GM19463 (cell line): Measurements from ENCODE around the gene SMIM29.

Experiments used
- ATAC-seq: cut with Tn5 transposase; IDR thresholded peaks from one replicate; pipeline ENCODE4 v1.9.1; 2021; ENCODE audit warnings: mild to moderate bottlenecking, moderate library complexity; ENCODE audit not compliant: unreplicated experiment

The SMIM29 gene

DNA sequence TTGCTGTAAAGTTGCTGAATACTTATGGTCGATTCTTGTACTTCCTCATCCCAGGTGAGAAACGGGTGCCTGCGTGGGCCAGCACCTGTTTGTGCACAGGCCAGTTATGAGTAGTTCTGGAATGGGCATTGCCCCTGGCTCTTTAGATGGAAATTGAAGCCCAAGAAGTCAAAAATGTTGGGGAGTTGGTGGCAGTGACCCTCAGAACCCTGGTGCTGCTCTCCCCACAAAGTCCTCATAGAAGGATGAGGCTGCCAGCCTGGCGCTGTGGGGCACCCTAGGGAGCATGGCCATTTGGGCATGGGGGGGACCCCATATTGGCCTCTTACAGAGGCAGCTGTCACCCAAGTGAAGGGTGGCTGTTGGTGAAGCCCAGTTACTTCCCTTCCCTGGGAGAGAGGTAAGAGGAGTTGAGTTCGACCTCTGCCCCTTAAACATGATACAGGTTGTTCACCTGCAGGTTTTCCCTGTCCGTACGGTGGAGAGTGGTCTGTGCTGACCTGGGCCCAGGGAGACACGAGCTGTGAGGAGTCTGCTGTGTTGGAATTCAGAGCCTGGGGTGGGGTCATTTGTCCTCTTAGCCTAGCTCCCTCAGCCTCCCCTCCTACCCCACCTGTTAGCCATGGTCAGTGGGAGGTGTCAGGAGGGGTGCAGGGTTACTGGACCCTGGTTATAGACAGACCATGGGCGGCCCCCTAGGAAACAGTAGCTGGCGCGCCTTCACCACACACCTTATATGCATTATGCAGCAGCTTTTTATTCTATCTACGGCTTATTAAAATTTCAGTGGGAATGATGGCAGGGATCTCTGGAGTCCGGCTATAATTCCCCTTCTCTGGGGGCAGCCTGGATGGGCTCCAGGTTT, 7.2 kb downstream of the SMIM29 start:
- no peak for ATAC-seq

DNA sequence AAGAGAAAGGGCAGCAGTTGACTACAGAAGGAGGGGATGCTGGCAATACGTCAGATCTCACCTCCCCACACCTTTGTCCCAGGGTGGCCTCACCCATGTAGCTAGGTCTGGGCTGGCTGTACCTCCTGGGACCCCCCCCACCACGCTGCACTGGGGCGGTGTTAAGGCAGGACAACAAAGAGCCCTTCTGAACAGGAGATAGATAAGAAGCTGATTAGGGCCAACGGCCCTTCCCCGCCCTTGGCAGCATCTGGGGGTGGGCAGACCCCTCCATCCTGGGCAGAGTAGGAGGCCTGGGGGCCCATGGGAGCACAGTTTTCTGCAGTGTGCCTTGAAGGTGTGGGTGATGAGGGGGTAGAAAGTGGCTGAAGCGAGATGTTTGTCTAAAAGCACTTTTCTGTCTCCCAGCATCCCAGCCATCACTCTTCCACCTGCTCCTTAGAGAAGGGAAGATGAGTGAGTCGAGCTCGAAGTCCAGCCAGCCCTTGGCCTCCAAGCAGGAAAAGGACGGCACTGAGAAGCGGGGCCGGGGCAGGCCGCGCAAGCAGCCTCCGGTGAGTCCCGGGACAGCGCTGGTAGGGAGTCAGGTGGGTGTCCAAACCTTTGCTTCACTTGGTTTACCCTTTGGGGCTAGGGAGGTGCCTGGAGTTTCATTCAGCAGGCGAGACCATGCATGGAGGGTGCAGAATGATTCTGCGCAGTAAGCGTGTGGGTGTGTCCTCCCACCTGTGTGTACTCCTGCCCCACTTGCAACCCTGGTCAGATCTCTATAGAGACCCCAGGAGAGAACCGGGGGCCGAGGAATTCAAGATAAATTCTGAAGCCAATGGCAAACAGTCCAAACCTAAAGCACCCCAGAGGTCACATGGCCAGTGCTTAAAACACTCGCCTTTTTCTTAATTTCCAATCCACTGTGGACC, 8.2 kb downstream of the SMIM29 start:
- ATAC-seq: no peak

DNA sequence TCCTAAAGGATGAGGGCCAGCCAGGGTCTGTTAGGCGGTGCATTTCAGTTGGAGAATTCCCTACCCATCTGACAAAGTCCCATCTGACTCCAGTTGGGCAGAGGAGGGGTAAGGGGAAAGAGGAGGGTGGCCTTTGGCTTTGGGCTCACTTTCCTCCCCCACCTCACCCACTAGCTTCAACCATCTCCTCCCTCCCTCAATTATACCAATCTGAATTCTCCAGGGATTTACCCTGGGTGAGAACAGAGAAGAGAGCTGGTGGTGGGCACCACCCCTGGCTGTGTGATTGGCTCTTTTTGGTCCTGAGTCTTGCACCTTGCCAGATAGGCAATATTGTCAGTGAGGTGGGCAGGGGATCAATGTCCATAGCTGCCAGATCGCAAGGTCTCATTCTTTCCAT, 8.9 kb downstream of the SMIM29 start:
- ATAC-seq: no peak

DNA sequence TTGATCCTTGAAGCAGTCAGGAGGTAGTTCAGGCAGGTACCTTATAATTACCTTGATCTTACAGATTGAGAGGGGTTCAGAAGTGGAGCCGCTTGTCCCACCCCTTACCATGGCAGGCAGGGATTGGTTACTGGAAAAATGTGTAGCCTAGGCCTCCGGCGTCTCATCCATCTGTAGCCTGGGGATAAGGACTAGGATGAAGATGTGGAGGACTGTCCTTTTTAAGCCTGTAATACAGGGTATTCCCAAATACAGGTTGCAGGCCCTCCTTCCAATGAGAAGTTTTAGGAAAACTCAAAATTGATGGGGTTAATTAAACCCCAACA, 9.3 kb downstream of the SMIM29 start:
- no peak for ATAC-seq

DNA sequence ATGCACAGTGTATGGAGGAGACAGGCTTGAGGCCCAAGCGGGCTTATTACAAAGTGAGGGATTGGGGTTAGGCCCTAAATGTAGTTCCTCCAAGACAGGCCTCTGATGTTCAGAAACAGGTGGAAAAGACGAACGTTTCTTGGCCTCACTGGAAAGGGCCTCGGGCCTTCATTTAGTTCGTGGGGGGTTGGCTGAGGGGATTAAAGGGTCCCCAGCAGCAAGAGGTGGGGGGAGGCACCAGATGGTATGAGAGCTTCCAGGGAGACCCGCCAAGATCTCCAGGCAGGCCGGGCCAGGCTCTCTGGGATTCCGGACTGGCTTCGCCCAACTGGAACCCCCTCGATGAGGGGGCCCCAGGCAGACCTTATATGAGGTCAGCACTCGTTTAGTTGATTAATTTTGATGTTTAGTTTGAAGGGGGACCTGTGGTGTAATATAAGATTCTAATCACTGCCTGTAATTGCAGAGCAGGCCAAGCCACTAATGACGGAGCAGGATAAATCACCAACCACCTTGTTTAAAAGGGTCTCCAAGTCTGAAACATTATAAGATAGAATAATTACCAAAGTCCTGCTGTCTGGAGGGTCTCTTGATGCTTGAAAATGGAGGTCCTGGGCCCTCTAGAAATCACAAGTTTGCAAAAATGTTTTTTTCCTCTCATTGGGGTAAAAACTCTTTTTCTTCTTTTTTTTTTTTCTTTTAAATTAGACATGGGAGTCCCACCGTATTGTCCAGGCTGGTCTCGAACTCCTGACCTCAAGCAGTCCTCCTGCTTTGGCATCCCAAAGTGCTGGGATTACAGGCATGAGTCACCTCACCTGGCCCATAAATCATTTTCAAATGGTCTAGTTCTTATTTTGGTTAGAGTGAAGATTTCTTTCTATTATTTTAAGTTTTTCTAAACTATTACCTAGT, 10.0 kb downstream of the SMIM29 start:
- no peak for ATAC-seq

DNA sequence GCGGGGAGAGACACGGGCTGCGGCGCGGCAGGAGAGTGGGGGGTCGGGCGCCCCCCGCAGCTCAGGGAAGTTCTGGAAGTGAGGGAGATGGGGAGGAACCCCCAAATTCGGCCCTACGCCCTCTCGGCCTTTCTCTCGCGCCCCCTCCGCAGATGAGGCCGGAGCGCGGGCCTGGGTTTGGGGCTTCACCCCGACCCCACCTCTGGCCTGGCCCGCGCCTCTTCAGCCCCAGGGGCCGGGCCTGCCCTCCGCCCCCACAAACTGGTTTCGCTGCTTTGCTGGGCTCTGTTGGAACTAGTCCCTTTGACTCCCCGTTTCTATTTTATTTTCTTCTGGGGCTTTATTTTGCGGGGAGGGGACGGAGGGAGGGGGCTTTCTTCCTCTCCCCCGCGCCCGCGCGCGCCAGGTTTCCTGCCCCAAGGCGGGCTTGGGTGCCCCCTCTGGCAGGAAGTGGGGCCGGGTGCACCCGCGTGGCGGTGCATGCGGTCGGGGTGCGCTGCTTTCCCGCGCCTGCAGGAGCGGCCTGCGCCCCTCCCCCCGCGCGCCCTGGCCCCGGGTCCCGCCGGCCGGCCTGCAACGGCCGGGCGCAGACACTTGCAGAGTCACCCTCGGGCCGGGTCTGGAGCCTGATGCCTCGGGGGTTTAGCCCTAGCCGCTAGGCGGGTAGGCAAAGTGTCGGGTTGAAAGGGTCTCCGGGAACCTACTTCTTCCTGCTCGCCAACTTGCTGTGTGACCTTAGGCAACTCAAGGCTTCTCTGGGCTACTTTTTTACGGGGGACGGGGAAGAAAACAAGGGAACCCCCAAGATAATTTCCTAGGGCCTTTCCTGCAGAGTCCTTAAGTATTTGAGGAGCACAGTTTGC, 10.9 kb downstream of the SMIM29 start:
- ATAC-seq: no peak

DNA sequence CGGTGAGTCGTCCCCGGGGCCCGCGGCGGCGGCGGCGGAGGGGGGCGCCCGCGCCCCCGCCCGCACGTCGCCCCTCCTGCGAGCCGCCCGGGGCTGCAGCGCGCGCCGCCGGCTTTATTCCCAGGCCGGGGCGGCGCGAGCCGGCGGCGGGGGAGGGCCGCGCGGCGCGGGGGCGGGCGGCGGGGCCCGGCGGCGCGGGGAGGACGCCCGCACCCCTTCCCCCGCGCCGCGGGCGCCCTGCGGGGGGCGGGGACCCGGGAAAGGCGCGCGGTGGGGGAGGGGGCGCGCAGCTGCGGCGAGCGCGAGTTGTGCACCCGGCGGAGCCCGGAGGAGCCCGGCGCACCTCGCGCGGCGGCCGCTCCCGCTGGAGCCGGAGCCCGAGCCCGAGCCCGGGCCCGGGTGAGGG, 11.5 kb downstream of the SMIM29 start:
- ATAC-seq: peak; percentile 14

DNA sequence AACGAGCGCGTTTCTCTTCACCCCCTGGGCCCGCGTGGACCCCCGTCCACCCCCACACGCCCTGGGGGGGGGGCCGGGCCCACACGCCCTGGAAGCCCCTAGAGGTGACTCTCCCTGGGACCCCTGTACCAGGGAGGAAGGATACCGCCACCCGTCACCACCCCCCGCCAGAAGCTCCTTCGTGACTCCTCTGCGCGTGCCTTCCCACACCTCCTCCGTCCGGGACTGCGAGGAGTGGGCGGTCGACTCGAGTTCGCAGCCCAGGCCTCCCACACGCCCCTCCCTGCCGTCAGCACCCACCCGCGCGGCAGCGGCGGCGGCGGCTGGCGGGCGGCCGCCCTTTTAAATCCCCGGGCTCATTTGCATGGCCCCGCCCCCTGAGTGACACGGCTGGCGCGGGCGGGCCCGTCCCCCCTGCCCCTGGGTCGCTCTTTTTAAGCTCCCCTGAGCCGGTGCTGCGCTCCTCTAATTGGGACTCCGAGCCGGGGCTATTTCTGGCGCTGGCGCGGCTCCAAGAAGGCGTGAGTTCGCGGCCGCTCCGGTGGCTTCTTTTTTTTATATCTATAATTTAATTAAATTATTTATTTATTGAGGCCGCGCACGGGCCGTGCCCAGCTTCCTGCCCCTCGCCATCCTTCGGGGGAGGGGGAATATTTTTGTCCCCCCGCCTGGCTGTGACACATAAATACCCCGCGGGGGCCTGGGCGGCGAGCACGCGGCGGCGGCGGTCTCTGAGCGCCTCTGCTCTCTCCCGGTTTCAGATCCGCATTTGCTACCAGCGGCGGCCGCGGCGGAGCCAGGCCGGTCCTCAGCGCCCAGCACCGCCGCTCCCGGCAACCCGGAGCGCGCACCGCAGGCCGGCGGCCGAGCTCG, 12.1 kb downstream of the SMIM29 start, which contains the start of gene HMGA1:
HMGA1 (plus strand) TSS at position 431 of the 873 bp plus-strand sequence. CDS start 3,908 bp downstream, outside the sequence.
- peak; percentile 66 for ATAC-seq

DNA sequence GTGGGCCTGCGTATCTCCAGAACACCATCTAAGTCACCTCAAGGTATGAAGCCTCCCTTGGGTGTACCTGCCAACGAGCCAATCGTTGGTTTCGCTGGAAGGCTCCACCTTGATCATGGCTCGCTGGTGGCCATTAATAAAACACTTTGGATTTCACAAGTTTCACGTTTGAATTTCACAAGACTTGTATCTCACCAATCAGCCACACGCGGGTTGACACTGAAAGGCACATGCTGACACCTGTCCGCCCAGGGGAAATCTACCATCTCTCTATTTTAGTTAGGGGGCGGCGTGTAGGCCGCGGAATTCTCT, 12.7 kb downstream of the SMIM29 start:
- peak; percentile 3 for ATAC-seq

DNA sequence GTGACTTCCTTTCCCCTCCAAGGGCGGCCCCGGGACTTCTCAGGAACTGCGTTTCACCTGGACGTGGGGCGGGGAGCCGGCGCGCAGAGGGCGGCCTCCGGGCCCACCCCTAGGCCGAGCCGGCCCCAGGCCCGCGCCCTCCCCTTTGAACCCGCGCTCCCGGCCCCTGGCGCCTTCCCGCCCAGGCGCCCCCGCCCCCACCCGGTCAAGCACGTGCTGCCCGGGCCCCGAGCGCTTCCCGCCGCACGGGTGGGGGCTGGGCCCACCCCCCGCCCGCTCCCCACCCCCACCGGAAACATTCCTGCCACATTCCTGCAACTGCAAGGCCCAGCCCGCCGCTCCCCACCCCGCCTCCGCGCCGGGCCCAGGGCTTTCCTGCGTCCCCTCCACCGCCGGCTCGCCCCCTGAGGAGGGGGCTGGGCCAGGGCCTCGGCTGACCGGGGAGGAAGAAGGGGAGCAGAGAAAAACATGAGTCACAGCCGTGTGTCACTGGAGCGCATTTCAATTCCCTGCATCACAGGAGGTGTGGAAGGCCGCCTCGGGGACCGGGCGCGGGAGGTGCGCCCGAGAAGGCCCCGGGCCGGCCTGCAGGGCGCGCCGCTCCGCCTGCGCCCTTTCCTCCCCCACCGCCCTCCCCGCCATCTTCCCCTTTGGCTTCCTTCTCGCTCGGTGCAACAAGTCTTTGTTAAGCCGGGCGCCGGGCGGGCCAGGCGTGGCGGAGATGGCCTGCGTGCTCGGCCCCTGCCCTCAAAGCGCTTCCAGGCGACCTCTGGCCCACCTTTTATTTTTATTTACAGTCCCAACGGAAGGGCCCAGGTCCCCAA, 13.3 kb downstream of the SMIM29 start:
- no peak for ATAC-seq

DNA sequence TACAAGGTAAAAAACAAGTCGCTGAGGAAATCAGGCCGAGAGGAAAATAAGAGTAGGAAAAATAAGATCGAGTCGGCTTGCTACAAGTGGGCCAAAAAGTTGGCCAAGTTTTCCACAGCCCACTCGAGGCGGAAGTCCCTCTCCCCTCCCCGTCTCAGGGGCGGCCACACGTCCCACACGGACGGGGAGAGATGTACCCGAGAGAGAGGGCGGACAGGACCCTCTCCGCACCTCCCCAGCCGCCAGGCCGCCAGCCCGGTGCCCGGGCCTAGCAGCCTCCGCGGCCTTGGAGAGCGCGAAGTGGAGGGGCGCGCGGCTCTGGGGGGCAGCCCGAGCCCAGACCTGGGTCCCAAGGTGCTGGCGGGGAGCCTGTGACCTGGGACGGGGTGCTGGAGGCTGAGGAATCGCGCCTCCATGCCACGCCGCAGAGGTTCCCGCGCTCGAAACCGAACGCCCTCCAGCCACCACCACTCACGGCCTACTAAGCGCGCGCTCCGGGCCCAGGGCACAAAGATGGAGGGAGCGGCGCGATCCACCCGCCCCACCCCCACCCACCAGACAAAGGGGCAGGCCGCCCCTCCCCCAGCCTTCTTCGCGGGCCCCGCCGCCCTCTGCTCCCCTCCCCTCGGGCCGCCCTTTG, 14.0 kb downstream of the SMIM29 start:
- no peak for ATAC-seq

DNA sequence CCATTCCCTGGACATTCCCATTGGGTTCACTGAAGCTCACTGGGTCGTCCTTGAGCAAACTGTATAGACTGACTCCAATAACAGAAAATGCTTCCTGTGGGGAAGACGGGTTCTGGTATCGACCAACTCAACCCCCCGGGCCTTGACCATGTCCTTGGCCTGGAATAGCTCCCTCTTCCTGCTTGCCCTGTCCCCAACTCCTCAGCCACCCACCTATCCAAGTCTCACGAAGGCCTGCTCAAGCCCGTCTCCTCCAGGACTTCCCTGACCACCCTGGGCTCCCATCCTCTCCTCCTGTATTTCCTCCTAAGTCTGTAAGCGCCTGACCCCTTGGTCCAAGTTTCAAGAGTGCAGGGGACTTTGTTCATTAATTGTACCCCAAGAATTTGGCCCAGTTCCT, 14.9 kb downstream of the SMIM29 start:
- ATAC-seq: no peak

DNA sequence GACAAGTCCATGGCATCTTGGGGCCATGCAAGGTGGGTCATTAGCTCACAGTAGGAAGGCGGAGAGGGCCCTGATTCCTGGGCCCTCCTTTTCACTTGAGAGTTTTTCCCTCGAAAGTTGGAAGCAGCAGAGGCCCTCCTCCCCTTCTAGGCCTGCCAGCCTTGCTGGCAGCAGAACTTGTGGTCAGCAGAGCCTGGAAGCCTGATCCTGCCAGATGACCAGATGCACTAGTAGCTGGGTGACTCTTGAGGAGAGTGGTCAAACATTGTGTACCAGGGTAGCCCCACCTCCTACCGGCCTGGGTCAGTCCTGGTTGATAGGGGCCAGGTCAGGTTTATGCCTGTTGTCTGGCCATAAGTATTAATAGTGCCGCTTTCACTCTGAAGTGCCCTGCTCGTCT, 15.9 kb downstream of the SMIM29 start:
- ATAC-seq: no peak

DNA sequence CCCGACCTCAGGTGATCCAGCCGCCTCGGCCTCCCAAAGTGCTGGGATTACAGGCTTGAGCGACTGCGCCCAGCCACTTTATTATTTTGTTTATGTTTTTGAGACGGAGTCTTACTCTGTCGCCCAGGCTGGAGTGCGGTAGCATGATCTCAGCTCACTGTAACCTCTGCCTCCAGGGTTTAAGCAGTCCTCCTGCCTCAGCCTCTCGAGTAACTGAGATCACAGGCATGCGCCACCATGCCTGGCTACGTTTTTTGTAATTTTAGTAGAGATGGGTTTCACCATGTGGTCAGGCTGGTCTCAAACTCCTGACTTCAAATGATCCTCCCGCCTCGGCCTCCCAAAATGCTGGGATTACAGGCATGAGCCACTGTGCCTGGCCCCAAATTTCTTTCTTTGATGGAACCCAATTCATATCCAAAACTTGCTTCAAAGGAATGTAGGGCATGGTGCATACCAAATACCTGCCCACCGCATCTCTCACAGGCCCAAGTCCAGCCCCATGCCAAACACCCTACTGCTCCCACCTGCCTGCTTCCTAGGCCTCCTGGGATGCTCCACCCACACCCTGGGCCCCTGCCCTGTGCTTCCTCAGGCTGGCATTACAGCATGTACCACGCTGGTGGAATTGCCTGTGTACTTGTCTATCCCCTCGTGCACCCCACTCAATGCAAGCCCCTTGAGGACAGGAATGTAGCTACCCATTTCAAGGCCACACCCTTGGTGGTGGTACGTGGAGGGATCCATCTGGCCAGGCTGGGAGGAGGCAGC, 17.1 kb downstream of the SMIM29 start:
- ATAC-seq: no peak

DNA sequence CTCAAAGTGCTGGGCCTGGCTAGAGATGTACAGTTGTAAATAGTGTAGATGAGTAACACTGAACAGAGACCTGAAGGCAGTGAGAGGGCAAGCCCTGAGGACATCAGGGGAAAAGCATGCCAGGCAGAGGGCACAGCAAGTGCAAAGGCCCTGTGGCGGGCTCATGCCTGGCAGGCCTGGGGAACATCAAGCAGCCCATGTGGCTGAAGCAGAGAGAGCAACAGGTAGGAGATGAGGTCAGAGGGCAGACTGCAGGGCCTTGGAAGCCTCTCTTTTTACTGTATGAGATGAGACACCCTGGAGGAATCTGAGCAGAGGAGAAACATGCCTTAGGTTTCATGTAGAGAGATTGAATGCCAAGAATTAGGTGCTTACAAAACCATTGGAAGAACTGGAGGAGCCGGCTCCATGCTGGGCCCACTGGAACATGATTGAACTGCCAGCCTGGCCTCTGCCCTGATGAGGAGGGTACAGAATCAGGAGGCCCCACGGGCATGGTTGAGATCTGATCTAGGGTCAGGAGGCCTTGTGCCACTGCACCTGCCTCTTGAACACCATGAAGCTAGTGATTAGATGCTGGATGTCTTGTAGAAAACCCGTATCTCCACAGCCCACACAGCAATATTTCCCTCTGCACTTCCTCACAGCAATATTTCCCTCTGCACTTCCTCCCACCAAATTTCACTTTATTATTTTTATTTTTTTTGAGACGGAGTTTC, 18.0 kb downstream of the SMIM29 start:
- ATAC-seq: no peak

DNA sequence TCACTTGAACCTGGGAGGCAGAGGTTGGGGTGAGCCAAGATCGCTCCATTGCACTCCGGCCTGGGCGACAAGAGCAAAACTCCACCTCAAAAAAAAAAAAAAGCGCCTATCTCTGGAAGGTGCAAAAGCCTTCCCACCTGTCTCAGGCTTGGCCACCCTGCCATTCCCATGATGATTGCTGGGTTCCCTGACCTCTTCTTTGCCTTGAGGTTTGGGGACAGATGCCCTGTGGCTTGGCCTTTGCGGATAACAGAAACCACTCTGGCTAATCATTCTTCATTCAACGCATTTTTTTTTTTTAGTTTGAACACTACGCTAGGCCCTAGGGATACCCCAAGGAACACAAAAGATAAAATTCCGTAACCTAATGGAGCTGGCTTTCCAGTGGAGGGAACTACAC, 18.9 kb downstream of the SMIM29 start:
- ATAC-seq: no peak
